ENCODE measurements around the gene MDC1. TPM values are rescaled to one million over a fixed set of nuclear protein-coding genes. Genes with fewer than 3 reads are reported as not detected.
"Not testable (repeated sequence)": the region's sequence is repeated elsewhere in the genome, so short reads cannot be mapped to it uniquely, and the experiment has no call there.

MDC1 gene
- polyA plus RNA-seq (ENCODE audit: low read depth in 6 of 6): 1 to 10 TPM; 2.0 to 8.3 (median 3.5) TPM

GRCh38 chr6:30717129-30717844 is at the start of gene MDC1:
Gene MDC1, minus strand, starts transcription at chr6:30717281. Its CDS starts 2,106 bp downstream, at chr6:30715175.
- Mint-ChIP-seq H3K4me3 (peak within 1 kb of the TSS; percentile 89 to 99 (median 95)), H3K9me3 (no peaks in the 10 kb centered on the region), H3K27me3 (no peaks in the 10 kb centered on the region), H3K27ac (peak within 1 kb of the TSS; percentile 96 to 99 (median 98)), H3K36me3 (peaks cover 14 to 20% of the 10 kb centered on the region in 2 donors), H3K4me1 (peaks cover 41 to 56% (median 41%) of the 10 kb centered on the region in 3 donors)
- ATAC-seq (ENCODE audit: low read depth in 2 of 2) (peak; percentile 72 to 75), DNase-seq (peak; percentile 99)

GRCh38 chr6:30766461-30767157 is 49.5 kb upstream of the MDC1 start:
- no peak overlapping the region for H3K4me3 Mint-ChIP-seq
- H3K9me3 Mint-ChIP-seq: peaks cover 0 to 6% (median 0%) of the 10 kb centered on the region in 7 donors
- H3K36me3 Mint-ChIP-seq: peaks cover 0 to 7% of the 10 kb centered on the region in 2 donors
- peak overlapping the region in 2 of 6 donors; percentile 10 to 49 for H3K27ac Mint-ChIP-seq
- H3K4me1 Mint-ChIP-seq: peaks cover 10 to 26% (median 18%) of the 10 kb centered on the region in 3 donors
- peaks cover 13 to 23% (median 20%) of the 10 kb centered on the region in 3 donors for H3K27me3 Mint-ChIP-seq
- ATAC-seq (ENCODE audit: low read depth in 2 of 2): no peak
- no peak for DNase-seq

GRCh38 chr6:30765495-30765894 is 48.4 kb upstream of the MDC1 start:
- not testable (repeated sequence) for ATAC-seq (ENCODE audit: low read depth in 2 of 2); DNase-seq; H3K4me3 Mint-ChIP-seq; H3K9me3 Mint-ChIP-seq; H3K27ac Mint-ChIP-seq; H3K36me3 Mint-ChIP-seq
- peaks cover 10 to 26% (median 18%) of the 10 kb centered on the region in 3 donors for H3K4me1 Mint-ChIP-seq
- H3K27me3 Mint-ChIP-seq: peaks cover 10 to 23% (median 20%) of the 10 kb centered on the region in 3 donors

GRCh38 chr6:30764490-30765043 is 47.5 kb upstream of the MDC1 start:
- H3K27me3 Mint-ChIP-seq: peaks cover 10 to 23% (median 13%) of the 10 kb centered on the region in 3 donors
- H3K4me3 Mint-ChIP-seq; H3K36me3 Mint-ChIP-seq; DNase-seq; ATAC-seq (ENCODE audit: low read depth in 2 of 2); H3K9me3 Mint-ChIP-seq: not testable (repeated sequence)
- peak overlapping the region in 2 of 6 donors; percentile 68 to 76 for H3K27ac Mint-ChIP-seq
- H3K4me1 Mint-ChIP-seq: peaks cover 3 to 21% (median 14%) of the 10 kb centered on the region in 3 donors

- Mint-ChIP-seq H3K36me3 (peaks cover 0 to 7% of the 10 kb centered on the region in 2 donors), H3K4me3 (peak overlapping the region in 1 of 8 donors; percentile 11), H3K27ac (peak overlapping the region in 1 of 6 donors; percentile 29), H3K9me3 (peaks cover 0 to 9% (median 0%) of the 10 kb centered on the region in 7 donors), H3K27me3 (peaks cover 10 to 23% (median 13%) of the 10 kb centered on the region in 3 donors), H3K4me1 (peaks cover 0 to 21% (median 14%) of the 10 kb centered on the region in 3 donors)
- ATAC-seq (ENCODE audit: low read depth in 2 of 2): no peak
- no peak for DNase-seq
Measured at GRCh38 chr6:30763618-30764489, 46.8 kb upstream of the MDC1 start.

GRCh38 chr6:30763155-30763617 is 46.1 kb upstream of the MDC1 start:
- H3K4me3 Mint-ChIP-seq: no peak overlapping the region

GRCh38 chr6:30761791-30762429 is 44.8 kb upstream of the MDC1 start:
- H3K27me3 Mint-ChIP-seq: peaks cover 5 to 28% (median 13%) of the 10 kb centered on the region in 3 donors
- DNase-seq (no peak), ATAC-seq (ENCODE audit: low read depth in 2 of 2) (no peak)
- peaks cover 0 to 19% (median 13%) of the 10 kb centered on the region in 3 donors for H3K4me1 Mint-ChIP-seq
- H3K9me3 Mint-ChIP-seq: peaks cover 0 to 9% (median 0%) of the 10 kb centered on the region in 7 donors
- H3K4me3 Mint-ChIP-seq: no peak overlapping the region
- H3K36me3 Mint-ChIP-seq: peaks cover 0 to 7% of the 10 kb centered on the region in 2 donors
- H3K27ac Mint-ChIP-seq: no peak overlapping the region

More at GRCh38 chr6:30763155-30763617, 46.1 kb upstream of the MDC1 start:
- H3K4me1 Mint-ChIP-seq: peaks cover 0 to 22% (median 13%) of the 10 kb centered on the region in 3 donors
- H3K9me3 Mint-ChIP-seq: peaks cover 0 to 9% (median 0%) of the 10 kb centered on the region in 7 donors
- ATAC-seq (ENCODE audit: low read depth in 2 of 2): no peak
- no peak overlapping the region for H3K27ac Mint-ChIP-seq
- H3K27me3 Mint-ChIP-seq: peaks cover 10 to 23% (median 13%) of the 10 kb centered on the region in 3 donors
- peaks cover 0 to 7% of the 10 kb centered on the region in 2 donors for H3K36me3 Mint-ChIP-seq
- no peak for DNase-seq

GRCh38 chr6:30760549-30760948 is 43.5 kb upstream of the MDC1 start:
- Mint-ChIP-seq H3K36me3 (peaks cover 0 to 7% of the 10 kb centered on the region in 2 donors), H3K9me3 (peaks cover 0 to 9% (median 0%) of the 10 kb centered on the region in 7 donors), H3K27ac (no peak overlapping the region), H3K4me3 (peak overlapping the region in 1 of 8 donors; percentile 38), H3K27me3 (peaks cover 5 to 28% (median 19%) of the 10 kb centered on the region in 3 donors), H3K4me1 (peaks cover 0 to 17% (median 13%) of the 10 kb centered on the region in 3 donors)
- ATAC-seq (ENCODE audit: low read depth in 2 of 2) (no peak), DNase-seq (no peak)

GRCh38 chr6:30759575-30760239 is 42.6 kb upstream of the MDC1 start:
- H3K27ac Mint-ChIP-seq: no peak overlapping the region
- no peak for ATAC-seq (ENCODE audit: low read depth in 2 of 2)

GRCh38 chr6:30757261-30757904 is 40.3 kb upstream of the MDC1 start:
- ATAC-seq (ENCODE audit: low read depth in 2 of 2) (no peak), DNase-seq (no peak)
- H3K27me3 Mint-ChIP-seq: peaks cover 0 to 10% (median 5%) of the 10 kb centered on the region in 3 donors
- peaks cover 0 to 21% (median 18%) of the 10 kb centered on the region in 3 donors for H3K4me1 Mint-ChIP-seq
- H3K27ac Mint-ChIP-seq: peak overlapping the region in 1 of 6 donors; percentile 57
- no peaks in the 10 kb centered on the region for H3K36me3 Mint-ChIP-seq
- H3K9me3 Mint-ChIP-seq: peaks cover 0 to 3% (median 0%) of the 10 kb centered on the region in 7 donors
- H3K4me3 Mint-ChIP-seq: no peak overlapping the region

More at GRCh38 chr6:30759575-30760239, 42.6 kb upstream of the MDC1 start:
- peaks cover 0 to 9% (median 0%) of the 10 kb centered on the region in 7 donors for H3K9me3 Mint-ChIP-seq
- H3K4me3 Mint-ChIP-seq: peak overlapping the region in 1 of 8 donors; percentile 70
- peaks cover 0 to 7% of the 10 kb centered on the region in 2 donors for H3K36me3 Mint-ChIP-seq
- H3K27me3 Mint-ChIP-seq: peaks cover 5 to 20% (median 19%) of the 10 kb centered on the region in 3 donors
- peaks cover 0 to 17% (median 13%) of the 10 kb centered on the region in 3 donors for H3K4me1 Mint-ChIP-seq
- no peak for DNase-seq

GRCh38 chr6:30756405-30757003 is 39.4 kb upstream of the MDC1 start:
- Mint-ChIP-seq H3K27me3 (peaks cover 0 to 14% (median 5%) of the 10 kb centered on the region in 3 donors), H3K4me1 (peaks cover 0 to 21% (median 20%) of the 10 kb centered on the region in 3 donors)
- not testable (repeated sequence) for H3K27ac Mint-ChIP-seq; H3K9me3 Mint-ChIP-seq; ATAC-seq (ENCODE audit: low read depth in 2 of 2); H3K36me3 Mint-ChIP-seq; H3K4me3 Mint-ChIP-seq; DNase-seq

Measured in naive B cell (primary cell).